HG02943 (cell line): ENCODE results near the gene SYT6.

Experiments used
- ATAC-seq: cut with Tn5 transposase; IDR thresholded peaks from one replicate; pipeline ENCODE4 v1.9.1; 2021; ENCODE audit warnings: mild to moderate bottlenecking, low read depth, moderate library complexity; ENCODE audit not compliant: unreplicated experiment

SYT6 gene

DNA sequence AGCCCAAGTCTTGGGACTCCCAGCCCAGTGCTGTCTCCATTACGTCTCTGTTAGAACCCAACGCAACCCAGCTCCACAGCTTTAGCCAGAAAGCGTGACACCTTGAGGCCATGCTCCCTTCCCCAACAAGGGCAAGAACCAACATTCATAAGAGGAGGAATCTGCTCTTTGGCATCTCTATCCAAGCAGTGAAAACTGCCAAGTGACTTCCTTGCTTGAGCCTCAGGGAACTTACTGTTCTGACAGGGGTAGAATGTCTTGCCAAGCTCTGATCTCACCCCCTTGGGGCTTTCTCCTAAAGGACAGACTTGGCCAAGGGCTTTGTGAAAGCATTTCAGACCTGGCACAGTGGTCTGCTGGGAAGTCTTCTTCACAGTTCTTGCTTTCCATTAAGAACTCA, 56.6 kb downstream of the SYT6 start:
- no peak for ATAC-seq

DNA sequence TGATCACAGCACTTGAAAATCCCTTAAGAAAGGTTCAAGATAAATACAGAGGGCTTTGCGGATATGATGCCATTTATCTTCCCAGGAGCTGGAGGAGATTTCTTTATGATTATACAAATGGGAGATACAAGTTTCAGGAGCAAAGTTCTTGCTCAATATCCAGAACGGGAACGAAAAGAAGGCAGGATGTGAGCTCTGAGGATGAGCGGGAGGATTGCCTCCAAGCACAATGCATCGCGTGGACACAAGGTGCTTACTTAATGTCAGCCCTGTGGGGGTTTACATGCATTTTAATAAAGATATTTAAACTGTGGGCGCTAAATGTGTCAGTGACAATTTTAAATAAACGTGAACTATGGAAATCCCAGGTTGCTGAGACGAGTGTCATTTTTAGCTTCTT, 59.0 kb downstream of the SYT6 start:
- no peak for ATAC-seq

DNA sequence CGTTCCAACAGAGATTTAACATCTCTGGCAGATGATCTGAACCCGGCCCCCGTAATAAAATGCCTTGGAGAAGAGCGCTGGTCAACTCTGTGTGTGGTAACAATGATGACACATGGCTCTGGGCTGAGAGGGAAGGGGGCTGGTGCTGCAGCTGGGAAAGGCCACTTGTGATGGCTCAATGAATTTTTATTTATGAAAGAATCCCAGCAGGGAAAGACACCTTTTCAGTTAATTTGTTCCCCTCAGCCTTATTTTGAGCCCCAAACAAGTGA, 59.4 kb downstream of the SYT6 start:
- no peak for ATAC-seq

DNA sequence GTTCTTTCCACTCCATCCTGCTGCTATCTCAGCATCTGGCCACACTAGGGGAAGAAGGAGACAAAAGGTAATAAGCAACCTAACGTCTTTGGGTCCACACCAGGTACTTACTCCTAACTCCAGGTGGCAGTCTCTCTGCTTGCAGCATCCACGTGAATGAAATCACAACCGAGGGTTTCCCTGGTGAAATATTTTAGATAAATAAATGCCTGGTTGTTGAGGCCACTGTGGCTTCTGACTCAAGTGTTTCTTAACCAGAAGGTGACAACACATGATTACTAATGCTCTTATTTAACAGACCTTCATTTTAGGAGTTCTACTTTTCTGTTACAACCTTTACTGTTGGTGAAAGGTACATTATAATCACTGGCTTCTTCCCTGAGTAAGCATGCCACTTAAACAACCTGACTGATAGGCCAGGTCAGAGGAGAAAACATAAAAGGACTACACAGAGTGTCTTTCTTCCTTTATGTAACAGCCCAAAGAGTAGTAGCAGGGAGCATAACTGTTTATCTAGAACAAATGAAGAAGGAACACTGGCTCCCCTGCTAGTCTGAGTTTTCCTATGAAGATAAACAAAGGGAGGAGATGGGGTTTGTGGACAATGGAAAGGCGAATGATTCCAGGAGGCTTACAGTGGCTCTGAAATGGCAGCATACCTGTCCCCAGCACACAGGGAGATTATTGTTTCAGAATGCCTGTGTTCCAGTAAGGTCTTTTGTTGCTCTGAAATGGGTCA, 59.9 kb downstream of the SYT6 start:
- no peak for ATAC-seq

DNA sequence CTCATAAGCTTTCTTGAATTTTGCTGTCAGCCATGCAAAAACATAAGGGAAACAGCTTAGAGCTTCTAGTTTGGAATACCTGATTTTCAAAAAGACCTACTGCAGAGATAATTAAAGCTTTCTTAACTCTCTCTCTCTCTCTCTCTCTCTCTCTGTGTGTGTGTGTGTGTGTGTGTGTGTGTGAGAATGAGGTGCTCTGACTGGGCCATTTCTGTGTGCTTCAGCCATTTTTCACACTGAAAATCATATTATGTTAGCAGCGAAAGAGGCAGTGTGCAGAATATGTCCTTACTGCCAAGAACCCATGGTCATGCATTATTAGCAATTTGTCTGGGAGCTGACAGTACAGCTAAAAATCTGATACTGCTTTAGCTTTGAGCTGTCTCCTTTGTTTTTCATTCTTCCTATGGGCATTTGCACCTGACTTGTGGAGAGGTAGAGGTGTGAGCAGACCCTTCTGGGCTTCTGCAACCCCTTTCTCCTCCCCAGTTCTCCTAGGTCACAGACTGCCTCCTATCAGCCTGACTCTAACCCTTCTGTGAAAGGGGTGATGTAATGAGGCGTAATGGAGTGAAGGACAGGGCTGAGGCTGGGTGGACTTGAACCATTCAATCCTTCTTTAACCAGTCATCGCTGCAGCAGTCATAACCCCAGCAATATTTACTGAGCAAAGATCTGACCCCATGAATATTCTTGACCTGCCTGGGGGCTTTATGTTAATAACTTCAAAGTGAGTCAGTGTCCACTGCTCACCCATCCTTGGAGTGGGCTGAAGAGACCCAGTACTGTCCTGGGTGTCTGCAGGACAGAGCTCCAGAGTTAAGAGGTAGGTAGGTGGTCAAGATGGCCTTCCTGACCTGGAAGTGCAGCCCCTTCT, 61.2 kb downstream of the SYT6 start:
- no peak for ATAC-seq

DNA sequence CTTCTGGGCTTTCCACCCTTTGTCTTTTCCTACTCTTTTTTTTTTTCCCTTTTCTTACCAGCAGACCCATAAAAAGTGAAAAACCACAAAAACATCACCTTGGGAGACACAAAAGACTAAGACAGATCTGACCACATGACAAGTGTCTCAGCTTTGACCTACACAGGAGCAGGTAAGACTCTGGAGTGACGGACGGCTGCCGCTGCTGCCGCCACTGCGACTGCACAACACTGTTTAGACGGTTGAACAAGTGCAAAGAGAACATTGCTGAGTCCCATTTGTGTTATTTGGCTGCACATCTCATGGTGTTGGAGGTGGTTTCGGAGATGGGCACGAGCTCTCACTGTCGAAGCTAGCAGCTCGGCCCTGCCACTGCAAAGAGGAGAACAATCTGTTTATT, 62.0 kb downstream of the SYT6 start:
- no peak for ATAC-seq

DNA sequence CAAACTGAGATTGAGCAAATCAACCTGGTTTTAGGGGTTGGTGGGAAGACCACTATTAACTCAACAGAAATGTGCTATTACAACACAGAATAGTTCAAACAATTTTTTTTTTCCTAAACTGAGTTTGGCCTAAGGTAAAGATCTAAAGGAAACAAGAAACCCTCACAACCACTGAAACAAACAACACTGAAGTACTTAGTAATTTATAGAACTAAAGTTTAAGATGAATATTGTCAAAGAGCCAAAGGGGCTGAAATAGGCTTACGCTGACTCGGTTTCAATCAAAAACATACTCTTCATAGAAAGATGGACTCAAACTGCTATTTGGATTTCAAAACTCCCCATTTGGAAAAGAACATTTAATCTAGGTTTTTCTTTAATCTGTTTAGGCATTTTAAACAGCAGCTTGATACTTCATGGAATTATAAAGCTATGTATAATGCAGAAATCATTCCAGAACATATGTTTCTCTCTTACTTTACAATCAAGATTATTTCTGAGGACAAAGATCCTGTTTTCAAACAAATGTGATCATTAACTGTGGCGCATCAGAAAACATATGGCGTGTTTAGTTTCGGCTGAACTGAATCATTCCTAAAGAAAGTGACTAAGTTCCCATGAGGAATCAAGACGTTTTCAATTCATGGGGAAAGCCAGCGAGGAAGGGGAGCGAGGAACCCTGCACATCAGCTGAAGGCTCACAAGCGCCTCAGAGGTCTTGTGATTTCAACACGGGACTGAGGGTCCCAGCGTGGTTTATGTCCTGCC, 62.7 kb downstream of the SYT6 start:
- no peak for ATAC-seq

DNA sequence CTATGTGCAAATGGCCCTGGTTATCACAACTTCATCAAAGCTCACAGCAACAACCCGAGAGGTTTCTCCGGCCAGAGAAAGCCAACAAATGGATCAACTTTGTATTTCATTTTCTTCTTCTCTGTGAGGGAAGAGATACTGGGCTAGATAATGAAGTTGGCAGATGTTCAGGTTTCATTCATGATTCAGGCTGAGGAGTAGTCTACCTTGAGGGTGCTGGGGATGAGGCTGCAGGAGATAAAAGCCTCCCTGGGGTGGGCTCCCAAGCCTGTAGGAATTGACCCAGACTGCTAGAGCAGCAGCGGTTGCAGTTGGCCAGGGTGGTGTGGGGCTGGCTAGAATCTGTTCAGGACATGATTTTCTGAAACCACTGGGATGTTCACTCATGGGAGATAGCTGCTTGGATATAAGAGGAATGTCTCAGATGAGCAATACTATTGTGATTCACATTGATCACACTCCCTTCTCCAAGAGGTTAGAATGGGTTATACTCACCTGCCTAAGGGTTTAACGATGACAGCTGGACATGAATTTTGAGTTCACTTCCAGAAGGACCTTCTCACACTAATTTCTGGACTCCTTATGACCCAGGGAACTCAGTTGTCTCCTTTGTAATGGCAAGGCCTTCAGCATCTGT, 64.0 kb downstream of the SYT6 start:
- ATAC-seq, result no peak

DNA sequence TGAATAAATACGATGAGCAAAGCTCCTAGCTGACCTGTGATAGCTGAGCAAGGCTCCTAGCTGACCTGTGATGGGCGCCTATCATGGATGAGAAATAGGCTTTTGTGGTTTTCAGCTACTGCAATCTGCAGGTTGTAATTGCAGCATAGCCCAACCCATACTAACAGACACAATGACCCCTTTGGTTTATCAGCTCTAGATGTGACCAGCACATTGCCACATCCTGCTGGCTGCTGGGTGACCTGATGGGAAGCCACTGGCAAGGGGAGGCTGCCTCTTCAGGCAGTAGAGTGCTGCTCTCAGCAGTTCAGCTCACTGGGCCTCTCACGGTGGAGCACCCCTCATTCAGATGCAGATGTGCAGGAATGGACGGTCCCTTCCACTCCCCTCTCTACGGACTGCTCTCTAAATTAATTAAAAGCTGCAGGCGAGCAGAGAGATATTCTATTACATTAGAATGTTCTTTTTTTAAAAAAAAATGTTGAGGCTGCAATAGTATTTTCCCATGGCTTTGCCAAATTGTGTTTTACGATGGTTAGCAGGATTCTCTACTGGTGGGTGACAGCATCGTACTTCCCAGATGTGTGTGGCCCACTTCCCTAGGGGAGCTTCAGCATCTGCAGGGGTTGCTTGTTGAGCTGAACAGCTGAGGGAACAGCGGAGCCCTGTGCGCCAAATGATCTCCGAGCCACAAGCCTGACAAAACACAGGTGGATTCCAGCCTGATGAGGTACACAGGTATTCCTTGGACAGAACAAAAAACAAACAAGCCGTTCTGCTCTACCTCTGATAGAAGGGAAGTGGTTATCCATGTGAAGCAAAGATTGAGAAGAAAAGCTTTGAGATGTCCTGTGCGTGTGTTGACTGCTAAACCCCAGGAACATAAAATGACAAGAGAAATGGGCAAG, 65.0 kb downstream of the SYT6 start:
- no peak for ATAC-seq

DNA sequence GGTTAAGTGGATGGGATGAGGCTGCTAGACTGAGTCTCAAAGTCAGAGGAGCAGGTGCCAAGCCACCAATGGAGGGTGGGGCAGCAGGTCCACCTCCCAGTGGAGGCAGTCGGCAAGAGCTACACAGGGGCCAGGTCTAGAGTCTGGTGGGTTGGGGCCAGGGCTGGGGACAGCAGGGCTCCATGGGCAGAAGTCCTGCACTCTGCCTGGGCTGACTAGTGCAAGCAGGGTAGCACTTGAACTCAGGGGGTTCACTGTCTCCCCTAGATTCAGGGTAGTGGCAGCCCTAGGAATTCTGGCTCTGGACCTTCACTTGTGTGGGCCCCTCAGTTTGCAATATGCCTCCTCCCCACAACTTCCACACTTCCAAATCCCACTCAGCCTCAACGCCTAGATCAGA, 66.2 kb downstream of the SYT6 start:
- ATAC-seq, result no peak

DNA sequence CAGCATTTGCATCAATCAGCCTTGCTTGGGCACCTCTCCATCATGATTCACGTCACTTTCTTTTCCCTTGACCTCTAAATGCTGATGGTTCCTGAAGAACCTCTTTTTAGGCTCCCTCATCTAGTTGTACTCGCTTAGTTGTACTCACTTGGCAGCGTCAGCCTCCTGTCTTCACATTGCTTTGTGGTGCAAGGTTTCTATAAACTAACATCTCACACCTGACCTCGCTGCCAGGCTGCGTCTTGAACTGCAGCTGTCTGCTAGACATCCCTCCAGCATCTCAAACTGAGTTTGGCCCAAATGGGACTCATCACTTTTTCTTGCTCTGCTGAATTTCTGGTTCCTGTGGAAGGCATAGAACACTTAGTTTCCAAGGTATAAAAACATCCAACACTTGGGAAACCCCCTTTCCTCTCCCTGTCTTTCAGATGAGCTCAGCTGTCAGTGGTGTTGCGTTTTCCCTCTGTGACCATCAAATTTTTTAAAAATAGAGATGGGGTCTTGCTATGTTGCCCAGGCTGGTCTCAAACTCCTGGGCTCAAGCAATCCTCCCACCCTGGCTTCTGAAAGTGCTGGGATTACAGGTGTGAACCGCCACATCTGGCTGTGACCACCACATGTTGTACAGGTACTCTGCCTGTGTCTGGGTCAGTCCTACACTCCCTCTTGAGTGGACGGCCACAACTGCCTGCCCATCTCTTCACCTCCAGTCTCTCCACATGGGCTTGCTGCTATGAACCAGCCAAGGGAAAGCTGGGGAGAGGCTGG, 66.9 kb downstream of the SYT6 start:
- no peak for ATAC-seq

DNA sequence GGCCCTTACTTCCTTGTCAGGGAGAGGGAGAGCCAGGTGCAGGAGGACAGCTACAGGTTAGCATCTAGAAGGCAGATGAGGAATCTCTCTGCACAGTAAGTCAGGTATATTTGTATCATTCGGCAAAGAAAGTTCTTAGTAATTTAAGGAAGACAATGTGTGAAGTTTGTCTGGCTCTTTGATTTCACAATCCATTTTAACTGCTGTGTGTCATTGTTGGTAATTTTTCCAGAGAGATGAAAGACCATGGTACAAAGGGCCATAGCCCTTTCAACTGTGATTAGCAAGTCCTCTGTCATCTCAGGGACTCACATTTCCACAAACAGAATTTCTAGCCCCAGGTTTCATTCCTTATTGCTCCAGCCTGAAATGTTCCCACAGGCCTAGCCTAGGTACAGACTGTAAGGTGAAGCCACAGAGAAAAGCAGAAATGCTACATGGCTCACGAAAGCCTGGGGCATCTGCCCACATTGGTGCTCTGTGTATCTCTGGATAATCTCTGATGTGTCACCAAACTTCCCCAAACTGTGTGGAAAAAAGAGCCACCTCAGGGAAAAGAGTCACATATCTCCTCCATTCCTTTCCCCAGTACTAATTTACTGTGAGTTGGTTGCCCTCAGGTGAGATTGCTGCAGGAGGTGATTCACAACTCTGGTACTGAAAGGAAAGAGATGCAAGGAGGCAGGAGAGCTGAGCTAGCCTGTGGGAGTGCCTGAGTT, 70.6 kb downstream of the SYT6 start:
- ATAC-seq, result no peak

DNA sequence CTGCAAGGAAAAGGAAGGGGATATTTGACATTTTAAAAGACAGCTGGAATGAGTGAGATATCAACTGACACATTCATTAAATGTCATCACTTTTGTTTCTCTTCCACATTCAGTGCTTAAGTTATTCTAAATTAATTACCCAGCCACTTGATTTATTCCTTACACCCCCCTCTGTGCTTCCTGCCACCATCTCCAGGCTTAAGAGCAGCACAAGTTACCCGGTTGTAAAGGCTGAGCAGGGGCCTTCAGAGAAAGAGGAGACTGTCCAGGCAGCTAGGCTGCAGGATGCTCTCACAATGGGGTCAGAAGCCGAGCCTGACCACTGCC, 71.4 kb downstream of the SYT6 start:
- ATAC-seq, result no peak

DNA sequence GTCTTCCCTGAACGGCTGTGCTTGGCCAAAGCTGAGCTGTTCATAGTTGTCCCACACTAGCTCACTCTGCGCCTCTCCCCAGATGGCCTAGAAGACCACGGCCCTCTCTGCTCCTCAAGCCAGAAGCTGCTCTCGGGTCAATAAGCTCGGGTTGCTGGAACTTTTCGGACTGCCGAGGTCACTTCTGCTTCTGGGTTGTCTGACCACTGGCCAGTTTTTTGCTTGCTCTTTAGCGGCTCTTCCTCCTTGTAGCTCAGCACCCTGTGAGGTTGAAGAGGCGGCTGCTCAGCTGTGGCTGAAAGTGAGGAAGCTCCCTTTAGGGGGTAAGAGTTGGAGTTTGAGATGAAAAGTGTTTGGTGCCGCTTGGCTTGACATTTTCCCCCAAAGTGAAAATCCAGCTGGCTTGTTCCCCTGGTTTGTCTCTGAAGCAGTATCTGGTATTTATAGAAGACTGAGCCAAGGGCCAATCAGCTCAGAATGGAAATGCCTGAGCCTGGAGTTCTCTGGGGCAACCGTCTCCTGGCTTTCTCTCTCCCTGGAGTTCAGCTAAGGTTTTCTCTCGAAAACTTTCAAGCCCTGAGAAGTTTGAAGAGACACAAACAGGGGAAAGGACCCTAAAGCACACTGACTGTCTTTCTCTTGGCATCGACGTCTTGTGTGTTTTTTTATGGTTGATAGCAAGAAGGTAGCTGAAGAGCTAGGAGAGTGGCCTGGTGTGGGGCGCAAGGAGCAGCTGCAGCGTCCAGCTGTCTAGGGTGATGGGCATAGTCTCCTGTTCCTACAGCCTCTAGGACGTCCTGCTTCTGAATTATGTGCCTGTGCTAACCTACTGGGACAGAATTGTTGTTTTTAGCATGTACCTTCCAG, 72.0 kb downstream of the SYT6 start:
- ATAC-seq, result no peak

DNA sequence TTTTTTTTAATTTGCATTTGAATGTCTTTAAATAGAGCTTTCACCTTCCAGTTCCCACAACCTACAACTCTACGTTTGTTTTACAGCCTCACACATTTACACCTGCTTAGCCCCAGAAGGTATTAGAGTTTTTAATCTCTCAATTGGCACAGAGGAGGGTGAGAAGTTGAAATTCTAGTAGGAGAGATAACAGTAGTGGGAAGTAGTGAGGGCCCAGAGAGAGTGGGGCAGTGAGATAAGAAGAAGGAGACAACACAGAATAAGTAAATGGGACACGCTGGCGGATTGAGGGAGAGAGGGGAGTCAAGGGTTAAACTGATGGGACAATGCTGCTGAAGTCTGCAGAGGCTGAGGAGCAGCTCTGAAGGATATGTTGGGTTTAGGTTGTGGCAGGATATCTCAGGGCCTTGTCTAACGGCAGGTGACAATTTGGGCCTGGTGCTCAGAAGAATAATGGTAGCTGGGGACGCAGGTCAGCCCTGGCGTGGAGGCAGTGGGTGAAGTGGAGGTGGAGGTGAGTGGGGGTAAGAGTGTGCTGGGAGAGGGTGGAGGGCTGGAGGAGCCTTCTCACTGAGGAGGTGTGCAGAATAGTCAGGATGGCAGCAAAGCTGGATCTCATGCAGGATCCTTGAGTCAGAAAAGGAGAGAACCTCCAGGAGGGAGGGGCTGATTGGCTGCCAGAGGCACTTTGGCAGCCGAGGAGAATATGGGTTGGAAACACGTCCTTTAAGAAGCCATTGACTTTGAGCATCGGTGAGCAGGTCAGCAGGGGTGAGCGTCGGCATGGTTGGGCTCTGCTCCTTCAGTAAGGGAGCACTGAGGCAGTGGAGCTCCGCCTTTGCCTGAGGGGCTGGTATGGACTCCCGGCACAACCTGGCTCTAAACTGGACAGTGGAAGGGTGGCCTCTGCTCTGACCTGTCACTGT, 72.9 kb downstream of the SYT6 start:
- ATAC-seq, result no peak

DNA sequence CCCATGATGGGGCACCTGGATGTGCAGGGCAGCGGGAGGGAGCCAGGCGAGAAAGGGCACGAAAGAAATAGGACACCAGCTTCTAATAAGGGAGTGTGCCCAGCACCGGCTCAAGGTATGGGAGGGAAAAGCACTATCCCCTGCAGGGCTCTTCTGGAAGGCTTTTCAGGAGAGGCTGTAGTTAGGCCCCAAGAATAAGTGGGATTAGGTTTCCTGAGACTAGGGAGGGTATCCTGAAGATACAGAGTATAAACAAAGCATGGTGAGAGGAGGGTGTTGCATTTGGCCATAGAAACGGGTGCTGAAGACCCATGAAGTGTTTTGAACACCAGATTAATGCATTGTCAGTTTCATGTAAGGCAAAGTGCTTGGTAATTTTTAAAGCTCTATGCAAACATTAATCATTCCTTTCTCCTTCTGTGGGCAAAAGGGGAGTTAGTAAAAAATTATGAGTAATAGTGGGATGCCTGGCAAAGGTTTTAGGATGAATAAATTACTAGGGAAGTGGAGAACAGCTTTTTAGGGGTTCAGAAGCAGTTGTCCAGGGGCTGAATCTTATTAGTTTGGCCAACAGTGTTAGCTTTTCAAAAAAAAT, 74.0 kb downstream of the SYT6 start:
- ATAC-seq, result no peak
